HepG2 (cell line): Measurements from ENCODE around the gene TCF3. TPM values are rescaled to one million over a fixed set of nuclear protein-coding genes. Genes with fewer than 3 reads are reported as not detected.
A peak's percentile ranks its signal among the peaks of the same experiment; 100 is the strongest.

ENCODE experiments used
- ARNTL ChIP-seq: sonication (generic); formaldehyde crosslinking; IDR thresholded peaks from 2 replicates; pipeline ENCODE4 v1.4.0; 2020; ENCODE audit warnings: mild to moderate bottlenecking, missing genetic modification reagents
- BHLHE40 ChIP-seq: IDR thresholded peaks from 2 replicates; pipeline ENCODE4 v1.6.1; 2011; ENCODE audit warnings: low read length, improper control_type of control experiment
- HMGA1 ChIP-seq: sonication (generic); formaldehyde crosslinking; conservative IDR thresholded peaks from 2 replicates; pipeline ENCODE4 v1.4.0; 2020; ENCODE audit warnings: missing genetic modification reagents
- HNF4G ChIP-seq, 2 experiments: sonication (generic) in 1 of 2; formaldehyde crosslinking in 1 of 2; IDR thresholded peaks; 2 replicates each; pipeline versions ENCODE4 v1.4.0 to v1.6.1; 2011 to 2020; ENCODE audit warnings: borderline replicate concordance in 2 of 2, low read depth in 2 of 2, mild to moderate bottlenecking in 2 of 2, low read length in 1 of 2, missing genetic modification reagents in 1 of 2, moderate library complexity in 1 of 2
- KDM5B ChIP-seq: sonication (generic); formaldehyde crosslinking; IDR thresholded peaks from 2 replicates; pipeline ENCODE4 v1.4.0; 2020; ENCODE audit warnings: missing genetic modification reagents, mild to moderate bottlenecking, borderline replicate concordance
- KMT2A ChIP-seq: sonication (generic); formaldehyde crosslinking; IDR thresholded peaks from 2 replicates; pipeline ENCODE4 v1.4.0; 2020; ENCODE audit warnings: missing genetic modification reagents
- NBN ChIP-seq: fragments of 450-650 bp; conservative IDR thresholded peaks from 2 replicates; pipeline ENCODE4 v1.6.1; 2017
- REPIN1 ChIP-seq: sonication (generic); formaldehyde crosslinking; IDR thresholded peaks from 2 replicates; pipeline ENCODE4 v1.8.0; 2022; ENCODE audit warnings: missing genetic modification reagents, low read depth, mild to moderate bottlenecking, borderline replicate concordance
- SALL2 ChIP-seq: sonication (generic); formaldehyde crosslinking; IDR thresholded peaks from 2 replicates; pipeline ENCODE4 v1.8.1; 2023; ENCODE audit warnings: mild to moderate bottlenecking, missing genetic modification reagents, inconsistent platforms
- ZKSCAN8 ChIP-seq: IDR thresholded peaks from 2 replicates; pipeline ENCODE4 v1.6.1; 2016; ENCODE audit warnings: borderline replicate concordance, missing genetic modification reagents, missing compliant biosample characterization
- ZNF546 ChIP-seq: sonication (generic); formaldehyde crosslinking; conservative IDR thresholded peaks from 2 replicates; pipeline ENCODE4 v1.8.1; 2023; ENCODE audit warnings: mild to moderate bottlenecking, missing genetic modification reagents
- ZNF547 ChIP-seq: sonication (generic); formaldehyde crosslinking; IDR thresholded peaks from 2 replicates; pipeline ENCODE4 v1.5.1; 2020; ENCODE audit warnings: mild to moderate bottlenecking, missing genetic modification reagents
- ZNF549 ChIP-seq: sonication (generic); formaldehyde crosslinking; IDR thresholded peaks from 2 replicates; pipeline ENCODE4 v1.5.0; 2020; ENCODE audit warnings: missing genetic modification reagents
- polyA plus RNA-seq, 8 experiments: library from polyadenylated mRNA; depleted of rRNA in 3 of 8; stranded (reverse) in 7 of 8; unstranded in 1 of 8; fragments of >200 nt; fragmentation: Illumina TruSeq in 4 of 8; extraction: Trizol in 4 of 8; gene quantifications; 2 replicates each; pipeline versions ENCODE4 v1.2.1 to v1.2.3, GENCODE V29; 2011 to 2016; ENCODE audit warnings: low read depth in 4 of 8, missing spikeins in 1 of 8, mixed read lengths in 1 of 8; ENCODE audit not compliant: insufficient read depth in 1 of 8
- total RNA-seq, 5 experiments: library from RNA; depleted of rRNA; stranded (reverse); fragments of >200 nt; fragmentation: Illumina TruSeq; extraction: Trizol; gene quantifications; 2 replicates each; pipeline ENCODE4 v1.2.3, GENCODE V29; 2016; ENCODE audit warnings: low read depth in 1 of 5
- TF ChIP-seq, protein P1 (sequence below): sonication (generic); formaldehyde crosslinking; IDR thresholded peaks from 2 replicates; pipeline ENCODE4 v1.5.1; 2020; ENCODE audit warnings: mild to moderate bottlenecking, missing genetic modification reagents, moderate library complexity
- TF ChIP-seq, protein P2 (sequence below): sonication (generic); formaldehyde crosslinking; conservative IDR thresholded peaks from 2 replicates; pipeline ENCODE4 v1.4.0; 2020; ENCODE audit warnings: missing genetic modification reagents
- TF ChIP-seq, protein P3 (sequence below), 2 experiments: sonication (generic) in 1 of 2; formaldehyde crosslinking in 1 of 2; IDR thresholded peaks; 2 replicates each; pipeline versions ENCODE4 v1.4.0 to v1.6.1; 2018 to 2020; ENCODE audit warnings: missing genetic modification reagents in 2 of 2, borderline replicate concordance in 1 of 2, low read depth in 1 of 2, mild to moderate bottlenecking in 1 of 2, missing biosample characterization in 1 of 2
- TF ChIP-seq, protein P4 (sequence below): sonication (generic); formaldehyde crosslinking; IDR thresholded peaks from 2 replicates; pipeline ENCODE4 v1.5.1; 2020; ENCODE audit warnings: mild to moderate bottlenecking, missing genetic modification reagents, moderate library complexity

TCF3 gene
- total and polyA plus RNA-seq, 2 of the 13 experiments (the other 11 are each of a cell fraction or from before 2014, with no cell fraction given): 51.4 to 53.2 TPM

DNA sequence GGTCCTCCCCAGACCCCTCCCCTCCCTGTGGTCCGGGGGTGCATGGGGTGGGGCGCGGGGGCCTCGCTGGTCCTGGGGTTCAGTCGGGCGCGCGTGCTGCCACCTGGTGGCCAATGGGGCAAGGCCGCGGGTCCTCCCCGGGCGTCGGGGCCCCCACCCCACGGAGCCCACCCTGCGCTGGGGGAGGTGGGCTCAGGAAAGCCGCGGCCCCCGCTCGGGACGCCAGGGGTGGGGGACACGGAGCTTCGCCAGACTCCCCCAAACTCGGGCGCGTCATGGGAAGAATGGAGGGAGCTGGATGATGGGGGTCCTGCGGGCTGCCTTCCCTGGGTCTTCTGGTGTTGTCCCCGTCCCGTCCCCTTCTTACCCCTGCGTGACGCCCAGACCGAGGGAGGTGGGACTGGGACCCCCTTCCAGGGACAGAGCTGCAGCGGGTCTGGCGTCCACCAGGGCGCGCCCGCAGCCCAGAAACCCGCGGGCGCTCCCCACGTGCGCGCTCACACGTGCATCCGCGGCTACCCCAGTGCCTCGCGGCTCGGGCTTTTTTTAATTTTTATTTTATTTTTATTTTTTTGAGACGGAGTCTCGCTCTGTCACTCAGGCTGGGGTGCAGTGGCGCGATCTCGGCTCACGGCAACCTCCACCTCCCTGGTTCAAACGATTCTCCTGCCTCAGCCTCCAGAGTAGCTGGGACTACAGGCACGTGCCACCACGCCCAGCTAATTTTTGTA, 19.8 kb upstream of the TCF3 start (continued):
- TF ChIP-seq KDM5B (CRISPR knock-in tag) (0 out of 2 replicates have a peak, but pooled peaks have one; percentile 46), SALL2 (CRISPR knock-in tag) (no peak), KMT2A (CRISPR knock-in tag) (no peak), BHLHE40 (peak; percentile 85), ZNF546 (CRISPR knock-in tag) (0 out of 2 replicates have a peak, but pooled peaks have one; percentile 45), ZKSCAN8 (no peak), HNF4G (IDR thresholded peaks at IDR 0.05; ENCODE audit: borderline replicate concordance, low read depth, low read length) (no peak), HNF4G (CRISPR knock-in tag; IDR thresholded peaks at IDR 0.05; ENCODE audit: borderline replicate concordance, low read depth) (no peak), HMGA1 (CRISPR knock-in tag) (no peak), ZNF547 (CRISPR knock-in tag) (peak; percentile 79), NBN (no peak), REPIN1 (no peak; the same call in 1 of the 2 replicates), ZNF549 (CRISPR knock-in tag) (no peak), ARNTL (CRISPR knock-in tag) (peak; percentile 89)
- TF ChIP-seq, protein P1, sequence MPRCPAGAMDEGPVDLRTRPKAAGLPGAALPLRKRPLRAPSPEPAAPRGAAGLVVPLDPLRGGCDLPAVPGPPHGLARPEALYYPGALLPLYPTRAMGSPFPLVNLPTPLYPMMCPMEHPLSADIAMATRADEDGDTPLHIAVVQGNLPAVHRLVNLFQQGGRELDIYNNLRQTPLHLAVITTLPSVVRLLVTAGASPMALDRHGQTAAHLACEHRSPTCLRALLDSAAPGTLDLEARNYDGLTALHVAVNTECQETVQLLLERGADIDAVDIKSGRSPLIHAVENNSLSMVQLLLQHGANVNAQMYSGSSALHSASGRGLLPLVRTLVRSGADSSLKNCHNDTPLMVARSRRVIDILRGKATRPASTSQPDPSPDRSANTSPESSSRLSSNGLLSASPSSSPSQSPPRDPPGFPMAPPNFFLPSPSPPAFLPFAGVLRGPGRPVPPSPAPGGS (CRISPR knock-in tag): no peak
- TF ChIP-seq, protein P2, sequence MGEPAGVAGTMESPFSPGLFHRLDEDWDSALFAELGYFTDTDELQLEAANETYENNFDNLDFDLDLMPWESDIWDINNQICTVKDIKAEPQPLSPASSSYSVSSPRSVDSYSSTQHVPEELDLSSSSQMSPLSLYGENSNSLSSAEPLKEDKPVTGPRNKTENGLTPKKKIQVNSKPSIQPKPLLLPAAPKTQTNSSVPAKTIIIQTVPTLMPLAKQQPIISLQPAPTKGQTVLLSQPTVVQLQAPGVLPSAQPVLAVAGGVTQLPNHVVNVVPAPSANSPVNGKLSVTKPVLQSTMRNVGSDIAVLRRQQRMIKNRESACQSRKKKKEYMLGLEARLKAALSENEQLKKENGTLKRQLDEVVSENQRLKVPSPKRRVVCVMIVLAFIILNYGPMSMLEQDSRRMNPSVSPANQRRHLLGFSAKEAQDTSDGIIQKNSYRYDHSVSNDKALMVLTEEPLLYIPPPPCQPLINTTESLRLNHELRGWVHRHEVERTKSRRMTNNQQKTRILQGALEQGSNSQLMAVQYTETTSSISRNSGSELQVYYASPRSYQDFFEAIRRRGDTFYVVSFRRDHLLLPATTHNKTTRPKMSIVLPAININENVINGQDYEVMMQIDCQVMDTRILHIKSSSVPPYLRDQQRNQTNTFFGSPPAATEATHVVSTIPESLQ (CRISPR knock-in tag): no peak
- TF ChIP-seq, protein P3, sequence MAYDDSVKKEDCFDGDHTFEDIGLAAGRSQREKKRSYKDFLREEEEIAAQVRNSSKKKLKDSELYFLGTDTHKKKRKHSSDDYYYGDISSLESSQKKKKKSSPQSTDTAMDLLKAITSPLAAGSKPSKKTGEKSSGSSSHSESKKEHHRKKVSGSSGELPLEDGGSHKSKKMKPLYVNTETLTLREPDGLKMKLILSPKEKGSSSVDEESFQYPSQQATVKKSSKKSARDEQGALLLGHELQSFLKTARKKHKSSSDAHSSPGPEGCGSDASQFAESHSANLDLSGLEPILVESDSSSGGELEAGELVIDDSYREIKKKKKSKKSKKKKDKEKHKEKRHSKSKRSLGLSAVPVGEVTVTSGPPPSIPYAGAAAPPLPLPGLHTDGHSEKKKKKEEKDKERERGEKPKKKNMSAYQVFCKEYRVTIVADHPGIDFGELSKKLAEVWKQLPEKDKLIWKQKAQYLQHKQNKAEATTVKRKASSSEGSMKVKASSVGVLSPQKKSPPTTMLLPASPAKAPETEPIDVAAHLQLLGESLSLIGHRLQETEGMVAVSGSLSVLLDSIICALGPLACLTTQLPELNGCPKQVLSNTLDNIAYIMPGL (CRISPR knock-in tag; IDR thresholded peaks at IDR 0.05; ENCODE audit: borderline replicate concordance in 1 of 2, low read depth in 1 of 2): peak in 1 of 2 experiments; percentile 68; a peak in 2 of 4 replicates
- TF ChIP-seq, protein P4, sequence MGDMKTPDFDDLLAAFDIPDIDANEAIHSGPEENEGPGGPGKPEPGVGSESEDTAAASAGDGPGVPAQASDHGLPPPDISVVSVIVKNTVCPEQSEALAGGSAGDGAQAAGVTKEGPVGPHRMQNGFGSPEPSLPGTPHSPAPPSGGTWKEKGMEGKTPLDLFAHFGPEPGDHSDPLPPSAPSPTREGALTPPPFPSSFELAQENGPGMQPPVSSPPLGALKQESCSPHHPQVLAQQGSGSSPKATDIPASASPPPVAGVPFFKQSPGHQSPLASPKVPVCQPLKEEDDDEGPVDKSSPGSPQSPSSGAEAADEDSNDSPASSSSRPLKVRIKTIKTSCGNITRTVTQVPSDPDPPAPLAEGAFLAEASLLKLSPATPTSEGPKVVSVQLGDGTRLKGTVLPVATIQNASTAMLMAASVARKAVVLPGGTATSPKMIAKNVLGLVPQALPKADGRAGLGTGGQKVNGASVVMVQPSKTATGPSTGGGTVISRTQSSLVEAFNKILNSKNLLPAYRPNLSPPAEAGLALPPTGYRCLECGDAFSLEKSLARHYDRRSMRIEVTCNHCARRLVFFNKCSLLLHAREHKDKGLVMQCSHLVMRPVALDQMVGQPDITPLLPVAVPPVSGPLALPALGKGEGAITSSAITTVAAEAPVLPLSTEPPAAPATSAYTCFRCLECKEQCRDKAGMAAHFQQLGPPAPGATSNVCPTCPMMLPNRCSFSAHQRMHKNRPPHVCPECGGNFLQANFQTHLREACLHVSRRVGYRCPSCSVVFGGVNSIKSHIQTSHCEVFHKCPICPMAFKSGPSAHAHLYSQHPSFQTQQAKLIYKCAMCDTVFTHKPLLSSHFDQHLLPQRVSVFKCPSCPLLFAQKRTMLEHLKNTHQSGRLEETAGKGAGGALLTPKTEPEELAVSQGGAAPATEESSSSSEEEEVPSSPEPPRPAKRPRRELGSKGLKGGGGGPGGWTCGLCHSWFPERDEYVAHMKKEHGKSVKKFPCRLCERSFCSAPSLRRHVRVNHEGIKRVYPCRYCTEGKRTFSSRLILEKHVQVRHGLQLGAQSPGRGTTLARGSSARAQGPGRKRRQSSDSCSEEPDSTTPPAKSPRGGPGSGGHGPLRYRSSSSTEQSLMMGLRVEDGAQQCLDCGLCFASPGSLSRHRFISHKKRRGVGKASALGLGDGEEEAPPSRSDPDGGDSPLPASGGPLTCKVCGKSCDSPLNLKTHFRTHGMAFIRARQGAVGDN (CRISPR knock-in tag): peak; percentile 66
